Stimulated activated naive CD4-positive, alpha-beta T cell (primary cell): ENCODE measurements around the gene IGFBP6.
A peak's percentile ranks its signal among the peaks of the same experiment; 100 is the strongest.

Source experiments
- DNase-seq, 6 experiments: peaks; one replicate each; lab custom pipeline; 2025; lab: John Stamatoyannopoulos, UW

The IGFBP6 gene

GRCh38 chr12:53059434-53060063 lies 37.9 kb upstream of the IGFBP6 start:
- DNase-seq = no peak

- no peak for DNase-seq
These were observed 37.3 kb upstream of the IGFBP6 start for GRCh38 chr12:53060064-53060720.

- no peak for DNase-seq
These were observed 36.7 kb upstream of the IGFBP6 start for GRCh38 chr12:53060721-53061276.

- DNase-seq = no peak
These were observed 36.0 kb upstream of the IGFBP6 start for GRCh38 chr12:53061404-53062010.

GRCh38 chr12:53062011-53062961 lies 35.2 kb upstream of the IGFBP6 start:
- no peak for DNase-seq

GRCh38 chr12:53062977-53063707 lies 34.3 kb upstream of the IGFBP6 start:
- no peak for DNase-seq

GRCh38 chr12:53063708-53064612 lies 33.5 kb upstream of the IGFBP6 start:
- DNase-seq = no peak

- no peak for DNase-seq
These were observed 32.6 kb upstream of the IGFBP6 start for GRCh38 chr12:53064613-53065436.

GRCh38 chr12:53065470-53065869 lies 32.0 kb upstream of the IGFBP6 start:
- no peak for DNase-seq

- DNase-seq = peak in 5 of 6 experiments; percentile 47 to 68 (median 52)
These were observed 31.2 kb upstream of the IGFBP6 start for GRCh38 chr12:53065975-53066931.

- DNase-seq = no peak
These were observed 30.1 kb upstream of the IGFBP6 start for GRCh38 chr12:53067074-53067992.

- DNase-seq = no peak
These were observed 29.3 kb upstream of the IGFBP6 start for GRCh38 chr12:53067993-53068770.

GRCh38 chr12:53068811-53069585 lies 28.5 kb upstream of the IGFBP6 start:
- no peak for DNase-seq

GRCh38 chr12:53069621-53070410 lies 27.7 kb upstream of the IGFBP6 start:
- no peak for DNase-seq
